NCI-H82 treated with DMSO at 0.1 percent for 48 hours (cell line): ENCODE measurements around the gene TTC34.

Experiments
- DNase-seq: peaks from one replicate; lab custom pipeline; 2025; ENCODE audit not compliant: unreplicated experiment; lab: John Stamatoyannopoulos, UW

TTC34 gene

DNA sequence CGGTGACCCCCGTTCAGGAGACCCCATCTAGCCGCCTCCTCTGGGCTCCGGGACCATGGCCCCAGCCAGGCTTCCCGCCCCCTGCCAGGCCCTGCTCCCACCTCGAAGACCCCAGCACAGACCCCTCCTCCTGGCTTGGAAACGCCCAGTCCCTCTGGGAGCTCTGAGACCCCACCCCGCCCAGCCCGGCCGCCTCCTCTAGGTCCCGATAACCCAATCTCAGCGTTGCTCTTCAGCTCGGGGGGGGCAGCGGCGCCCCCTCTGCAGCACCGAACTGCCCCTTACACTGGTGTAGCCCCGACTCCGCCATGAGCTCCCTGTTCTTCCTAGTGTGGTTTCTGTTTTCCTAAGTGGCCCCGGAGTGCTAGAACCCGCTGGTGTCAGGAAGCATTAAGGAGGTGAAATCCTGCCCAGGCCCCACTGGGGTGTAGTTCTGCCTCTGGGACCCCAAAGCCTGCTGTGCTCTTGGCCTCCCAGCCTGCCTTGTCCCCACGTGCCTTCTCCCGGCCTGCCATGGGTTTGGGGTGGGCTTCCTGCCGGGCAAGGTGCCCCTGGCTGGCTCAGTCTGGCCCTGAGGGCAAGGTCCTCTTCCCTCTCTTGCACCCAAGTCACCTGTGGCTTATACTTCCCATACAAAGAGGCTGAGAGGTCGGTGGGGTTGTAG, 157.9 kb downstream of the TTC34 start:
- DNase-seq = no peak

DNA sequence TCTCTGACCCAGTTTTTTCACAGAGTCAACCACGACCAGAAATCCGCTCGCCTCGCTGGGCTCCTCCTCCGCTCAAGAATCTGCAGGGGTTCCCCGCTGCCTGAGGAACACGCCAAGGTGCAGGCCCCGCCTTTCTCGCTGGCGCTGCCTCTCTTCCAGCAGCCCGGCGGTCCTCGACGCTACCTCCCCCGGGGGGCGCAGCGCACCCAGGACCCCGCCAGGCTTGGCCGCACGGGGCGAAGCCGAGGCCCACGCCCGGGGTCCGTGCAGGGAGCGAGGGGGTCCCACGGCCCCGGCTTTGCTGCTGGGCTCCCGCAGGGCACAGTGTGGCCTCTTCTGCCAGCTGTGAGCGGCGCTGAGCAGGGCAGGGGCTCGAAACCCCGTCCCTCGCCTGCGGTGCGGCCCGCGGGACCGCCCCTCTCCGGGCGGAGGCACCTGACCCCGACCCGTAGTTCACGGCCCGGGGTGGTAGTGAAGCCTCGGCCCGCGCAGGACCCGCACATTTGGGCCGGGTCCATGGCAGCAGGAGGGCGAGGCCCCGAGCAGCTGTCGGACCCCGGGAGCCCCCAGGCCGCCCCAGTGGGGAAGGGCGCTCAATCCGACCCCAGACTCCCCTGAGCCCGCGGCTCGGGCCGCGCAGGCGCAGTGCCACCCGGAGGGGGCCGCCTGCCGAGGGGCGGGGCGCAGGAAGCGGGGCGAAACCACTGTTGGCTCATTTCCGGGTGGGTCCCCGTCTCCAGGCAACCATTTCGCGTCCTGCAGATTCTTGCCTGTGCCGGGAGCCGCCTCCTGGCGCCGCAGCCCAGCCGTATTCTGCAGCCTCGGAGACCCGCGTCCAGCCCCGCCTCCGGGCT, 158.7 kb downstream of the TTC34 start:
- peak; percentile 85 for DNase-seq

DNA sequence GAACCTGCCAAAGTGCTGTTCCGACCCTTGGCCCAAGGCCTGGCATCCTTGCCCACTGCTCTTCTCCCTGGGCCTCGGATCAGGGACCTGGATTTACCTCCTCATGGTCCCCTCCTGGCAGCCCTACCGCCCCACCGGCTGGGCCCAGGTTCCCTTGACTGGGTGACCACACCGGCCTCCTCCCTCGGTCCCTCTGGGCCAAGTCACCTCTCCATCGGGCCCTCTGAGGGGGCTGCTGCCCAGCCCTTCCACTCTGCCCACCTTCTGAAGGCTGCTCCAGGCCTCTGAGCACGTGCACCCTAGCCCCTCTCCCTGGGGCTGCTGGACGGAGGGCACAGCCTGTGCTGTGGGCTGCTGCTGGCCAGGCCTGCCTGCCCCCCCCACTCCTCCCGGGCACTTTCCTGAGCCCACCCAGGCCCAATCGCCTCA, 159.3 kb downstream of the TTC34 start:
- DNase-seq = no peak

DNA sequence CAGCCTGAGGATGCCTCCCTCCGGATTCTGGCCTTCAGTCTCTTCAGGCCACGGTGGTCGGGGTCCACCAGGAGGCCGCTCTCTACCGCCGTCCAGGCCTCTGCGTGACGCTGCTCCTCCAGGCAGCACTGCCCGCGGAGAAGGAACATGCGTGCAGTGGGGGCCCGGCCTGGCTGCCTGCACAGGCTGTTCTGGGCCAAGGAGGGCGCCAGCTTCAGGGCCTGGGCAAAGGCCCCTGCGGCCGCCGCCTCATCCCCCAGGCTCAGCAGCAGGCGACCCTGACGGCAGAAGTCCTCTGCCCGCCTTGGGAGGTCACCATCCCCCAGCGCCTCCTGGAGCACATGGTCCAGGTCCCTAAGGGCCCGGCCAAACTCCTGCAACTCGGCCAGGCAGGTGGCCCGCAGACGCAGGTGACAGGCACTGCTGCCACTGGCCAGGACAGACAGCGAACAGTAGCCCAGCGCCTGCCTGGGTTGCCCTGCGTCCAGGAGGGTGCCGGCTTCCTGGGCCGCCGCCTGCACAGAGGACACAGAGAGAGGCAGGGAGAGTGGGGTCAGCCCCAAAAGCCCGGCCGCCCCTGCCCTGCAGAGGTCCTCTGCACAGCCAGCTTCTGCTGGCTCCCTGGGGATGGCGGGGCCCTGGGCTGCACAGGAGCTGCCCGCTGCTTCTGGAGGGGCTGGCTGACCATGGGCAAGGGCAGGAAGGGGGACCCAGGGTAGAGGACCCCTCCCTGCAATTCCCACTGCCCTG, 159.9 kb downstream of the TTC34 start:
- no peak for DNase-seq

DNA sequence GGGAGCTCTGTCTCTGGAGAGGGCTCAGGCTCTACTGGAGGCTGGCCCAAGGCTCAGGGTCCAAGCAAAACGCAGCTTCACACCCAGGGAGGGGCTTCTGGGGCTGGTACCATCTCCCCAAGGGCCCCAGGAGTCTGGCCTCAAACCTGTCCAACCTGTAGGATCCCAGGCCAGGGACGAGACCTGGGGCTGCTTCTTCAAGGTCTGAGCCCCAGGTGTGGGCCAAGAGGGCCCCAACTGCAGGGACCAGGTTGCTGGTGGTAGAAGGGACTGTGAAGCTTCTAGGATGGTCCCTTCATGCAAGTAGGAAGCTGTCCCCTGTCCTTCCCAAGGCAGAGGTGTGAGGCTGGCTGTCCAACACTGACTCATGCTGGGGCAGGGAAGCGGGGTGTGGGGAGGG, 160.9 kb downstream of the TTC34 start:
- no peak for DNase-seq

DNA sequence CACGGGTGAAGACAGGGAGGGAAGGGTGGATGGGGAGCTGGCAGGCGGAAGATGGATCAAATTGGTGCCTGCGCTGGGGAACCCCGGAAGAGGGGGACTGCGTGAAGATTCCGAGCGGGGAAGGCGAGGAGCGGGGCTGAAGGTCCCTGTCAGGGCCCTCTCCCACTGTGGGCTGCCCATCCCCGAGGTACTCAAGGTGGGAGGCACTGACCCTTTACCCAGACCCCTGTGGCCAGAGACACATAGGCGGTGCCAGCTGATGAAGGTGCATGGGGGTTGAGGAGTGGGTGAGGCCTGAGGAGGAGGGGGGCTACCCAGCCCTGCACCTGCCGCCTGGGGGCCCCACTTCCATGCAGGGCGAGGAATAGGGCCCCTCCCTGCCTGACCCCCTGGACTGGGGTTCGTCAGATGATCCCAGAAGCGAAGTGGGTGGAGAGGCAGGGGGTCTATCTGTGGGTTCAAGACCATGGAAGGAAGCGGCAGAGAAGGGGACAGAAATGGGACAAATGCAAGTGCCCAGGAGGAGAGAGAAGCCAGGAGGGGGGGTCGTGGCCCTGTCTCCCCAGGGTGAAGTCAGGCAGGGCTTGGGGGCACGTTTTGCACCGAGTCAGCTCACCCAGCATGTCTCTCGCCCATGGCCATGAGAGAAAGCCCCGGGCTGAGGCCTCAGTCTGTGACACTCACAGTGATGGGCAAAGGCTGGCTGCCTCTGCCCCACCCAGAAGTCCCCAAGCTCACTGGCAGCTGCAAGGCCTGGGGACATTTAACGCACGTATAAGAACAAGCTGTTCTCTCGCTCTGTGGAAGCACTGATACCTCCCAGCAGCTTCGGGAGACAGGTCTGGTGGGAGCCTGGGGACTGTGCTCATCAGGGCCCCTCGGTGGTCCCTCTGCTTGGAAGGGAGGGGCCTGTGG, 161.6 kb downstream of the TTC34 start:
- DNase-seq = no peak

DNA sequence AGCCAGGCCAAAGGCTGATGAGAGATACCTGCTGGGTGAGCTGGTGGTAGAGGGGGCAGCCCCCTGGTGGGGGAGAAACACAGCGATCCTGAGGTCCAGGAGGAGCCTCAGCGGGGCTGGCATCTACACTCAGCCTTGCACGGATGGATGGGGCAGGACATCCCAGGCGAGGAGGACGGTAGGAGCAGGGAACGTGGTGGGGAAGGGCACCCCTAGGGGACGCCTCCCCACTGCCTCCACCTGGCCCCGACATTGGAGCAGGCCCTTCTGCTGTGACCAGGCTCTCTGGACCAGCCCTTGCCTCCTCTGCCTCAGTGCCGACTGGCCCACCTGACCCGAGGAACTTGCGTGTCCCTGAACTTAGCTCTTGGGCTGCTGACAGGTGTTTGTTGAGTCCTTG, 162.3 kb downstream of the TTC34 start:
- no peak for DNase-seq

DNA sequence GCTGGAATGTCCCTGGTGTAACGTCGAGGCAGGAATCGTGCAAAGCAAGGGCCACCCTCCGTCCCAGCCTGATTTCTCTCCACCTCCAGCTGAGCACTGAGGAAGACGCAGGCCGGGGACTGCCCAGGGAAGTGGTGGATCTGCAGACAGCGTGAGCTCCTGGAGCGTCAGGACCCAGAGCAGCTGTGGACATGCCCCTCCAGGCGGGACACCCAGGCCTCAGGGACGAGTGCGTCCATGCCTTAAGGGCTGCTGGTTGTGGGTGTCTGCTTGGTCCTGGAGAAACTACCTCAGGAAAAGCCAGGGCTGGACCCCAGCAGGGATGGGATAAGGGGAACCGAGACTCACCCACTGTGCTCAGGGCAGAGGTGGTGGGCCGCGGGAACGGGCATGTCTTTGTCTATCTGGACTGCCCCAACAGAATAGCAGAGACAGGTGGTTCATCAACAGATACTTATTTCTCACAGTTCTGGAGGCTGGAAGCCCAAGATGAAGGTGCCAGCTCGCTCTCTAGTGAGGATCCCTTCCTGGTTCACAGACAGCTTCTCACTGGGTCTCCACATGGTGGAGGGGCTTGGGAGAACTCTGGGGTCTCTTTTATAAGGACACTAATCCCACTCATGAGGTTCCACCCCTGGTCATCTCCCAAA, 162.9 kb downstream of the TTC34 start:
- DNase-seq = no peak

DNA sequence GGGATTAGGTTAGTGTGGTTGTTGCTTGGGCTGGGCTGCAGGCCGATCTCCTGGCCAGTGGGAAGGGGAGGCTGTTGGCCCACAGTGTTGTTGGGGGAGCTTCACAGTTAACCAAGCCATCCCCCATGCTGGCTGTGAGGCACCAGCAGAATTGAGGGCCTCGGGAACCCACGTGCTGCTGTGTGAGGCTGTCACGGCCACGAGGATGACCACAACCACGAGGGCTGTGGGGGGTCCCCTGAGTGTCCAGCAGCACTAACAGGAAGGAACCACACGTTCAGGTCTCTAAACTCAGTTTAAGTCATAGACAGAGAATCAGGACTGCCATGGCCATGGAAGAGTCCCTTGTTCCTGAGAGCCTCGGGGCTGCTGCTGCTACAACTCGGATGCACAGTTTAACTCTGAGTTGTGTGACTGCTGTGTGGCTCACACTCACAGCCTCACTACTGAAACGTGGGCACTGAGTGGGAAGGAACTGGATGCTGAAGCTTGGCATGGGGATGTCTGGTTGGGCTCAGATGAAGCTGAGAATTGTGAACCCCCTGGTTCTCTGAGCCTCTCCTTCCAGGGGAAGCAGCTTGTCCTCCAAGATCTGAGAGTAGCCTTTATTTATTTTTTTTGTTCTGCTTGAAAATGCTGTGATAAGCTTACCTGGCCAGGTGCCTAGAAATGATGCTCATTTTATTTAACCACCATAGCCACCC, 163.9 kb downstream of the TTC34 start:
- no peak for DNase-seq

DNA sequence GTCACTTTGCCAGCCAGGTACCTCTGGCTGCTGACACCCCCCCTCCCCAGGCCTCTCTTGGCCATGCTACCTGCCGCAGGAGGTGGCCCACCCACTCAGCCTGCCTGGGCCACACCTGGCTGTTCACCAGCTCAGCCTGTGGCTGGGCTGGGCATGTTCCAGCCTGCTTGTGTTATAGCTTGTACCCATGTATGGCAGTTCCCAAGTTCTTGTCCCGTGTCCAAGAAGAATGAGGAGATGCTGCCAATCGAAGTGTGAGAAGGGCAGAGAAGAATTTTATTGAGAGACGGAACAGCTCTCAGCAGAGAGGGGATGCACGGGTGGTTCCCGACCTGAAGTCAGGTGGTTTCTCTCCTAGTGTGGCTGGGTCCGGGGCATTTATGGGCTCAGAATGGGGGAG, 164.8 kb downstream of the TTC34 start:
- no peak for DNase-seq

DNA sequence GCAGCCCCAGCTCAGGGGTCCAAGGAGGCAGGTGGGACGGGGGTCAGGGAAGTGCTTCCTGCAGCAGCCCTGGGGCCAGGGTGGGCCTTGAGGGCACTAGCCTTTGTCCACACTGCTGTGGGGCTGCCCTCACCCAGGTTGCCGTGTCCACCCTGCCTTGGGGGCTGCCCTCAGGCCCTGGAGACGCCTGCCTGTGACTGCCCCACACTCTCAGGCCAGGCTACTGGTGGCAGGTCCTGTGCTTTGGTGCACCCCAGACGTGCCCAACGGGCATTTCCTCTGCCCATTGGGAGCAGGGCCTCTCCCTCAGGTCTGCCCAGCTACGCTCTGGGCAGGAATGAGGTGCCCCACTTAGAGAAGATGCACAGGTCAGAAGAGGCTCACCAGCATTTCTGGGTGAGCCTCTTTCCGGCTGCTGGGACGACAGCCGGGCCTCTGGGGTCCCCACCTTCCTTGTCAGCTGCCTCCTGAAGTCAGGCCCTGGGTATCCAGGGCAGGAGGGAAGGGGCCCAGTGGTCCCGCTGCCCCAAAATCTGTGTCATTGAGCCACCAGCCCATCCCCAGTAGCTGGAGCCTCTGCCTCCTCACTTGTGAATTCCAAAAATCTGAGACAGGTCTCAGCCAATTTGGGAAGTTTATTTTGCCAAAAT, 166.0 kb downstream of the TTC34 start:
- DNase-seq = no peak

DNA sequence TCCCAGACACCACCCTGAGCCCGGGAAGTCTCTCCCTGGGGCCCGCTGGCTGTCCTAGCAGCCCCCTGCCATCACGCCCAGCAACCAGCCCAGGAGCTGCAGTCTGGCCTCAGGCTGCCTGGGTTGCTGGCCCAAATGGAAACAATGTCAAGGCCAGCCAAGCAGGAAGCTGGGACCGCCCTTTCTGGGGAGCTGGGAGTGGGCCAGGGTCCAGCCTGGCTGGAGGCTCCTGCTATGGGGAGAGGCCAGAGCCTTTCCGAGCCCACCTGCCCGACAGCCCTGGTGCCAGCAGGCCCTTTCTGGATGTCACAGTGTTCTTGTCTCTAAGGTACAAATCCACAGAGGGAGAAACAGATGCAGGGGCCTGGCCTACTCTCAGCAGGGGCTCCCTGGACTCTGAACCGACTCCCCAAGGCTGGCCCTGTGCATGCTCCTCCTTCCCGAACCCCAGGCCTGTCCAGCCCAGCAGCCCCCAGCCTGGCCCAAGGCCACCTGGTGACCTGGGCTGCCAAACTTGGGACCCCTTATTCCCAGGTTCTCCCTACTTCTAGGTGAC, 167.5 kb downstream of the TTC34 start:
- no peak for DNase-seq

DNA sequence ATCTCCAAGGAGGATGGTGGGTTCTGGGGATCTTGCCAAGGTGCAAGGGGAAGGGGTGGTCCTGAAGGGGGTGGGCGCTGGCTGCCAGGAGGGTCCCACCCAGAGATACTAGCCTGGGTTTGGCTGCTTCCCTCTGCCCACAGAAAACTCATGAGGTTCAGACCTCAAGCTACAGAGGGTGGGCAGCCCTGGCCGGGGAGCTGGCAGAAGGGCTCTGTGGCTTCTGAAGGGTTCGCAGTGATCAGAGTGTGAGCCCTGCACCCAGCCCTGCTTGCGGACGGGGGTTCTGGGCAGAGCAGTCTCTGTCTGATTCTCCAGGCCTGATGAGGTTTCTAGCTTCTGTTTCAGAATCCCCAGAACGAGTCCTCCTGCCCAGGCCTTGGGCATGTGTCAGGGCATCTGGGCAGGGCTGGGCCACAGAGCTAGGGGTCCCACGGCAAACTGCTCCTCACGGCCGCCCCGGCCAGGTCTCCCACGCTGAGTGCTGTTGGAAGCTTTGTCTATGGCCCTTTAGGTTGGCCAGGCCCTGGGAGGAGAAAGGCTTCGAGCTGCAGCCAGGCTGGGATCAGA, 168.0 kb downstream of the TTC34 start:
- no peak for DNase-seq

DNA sequence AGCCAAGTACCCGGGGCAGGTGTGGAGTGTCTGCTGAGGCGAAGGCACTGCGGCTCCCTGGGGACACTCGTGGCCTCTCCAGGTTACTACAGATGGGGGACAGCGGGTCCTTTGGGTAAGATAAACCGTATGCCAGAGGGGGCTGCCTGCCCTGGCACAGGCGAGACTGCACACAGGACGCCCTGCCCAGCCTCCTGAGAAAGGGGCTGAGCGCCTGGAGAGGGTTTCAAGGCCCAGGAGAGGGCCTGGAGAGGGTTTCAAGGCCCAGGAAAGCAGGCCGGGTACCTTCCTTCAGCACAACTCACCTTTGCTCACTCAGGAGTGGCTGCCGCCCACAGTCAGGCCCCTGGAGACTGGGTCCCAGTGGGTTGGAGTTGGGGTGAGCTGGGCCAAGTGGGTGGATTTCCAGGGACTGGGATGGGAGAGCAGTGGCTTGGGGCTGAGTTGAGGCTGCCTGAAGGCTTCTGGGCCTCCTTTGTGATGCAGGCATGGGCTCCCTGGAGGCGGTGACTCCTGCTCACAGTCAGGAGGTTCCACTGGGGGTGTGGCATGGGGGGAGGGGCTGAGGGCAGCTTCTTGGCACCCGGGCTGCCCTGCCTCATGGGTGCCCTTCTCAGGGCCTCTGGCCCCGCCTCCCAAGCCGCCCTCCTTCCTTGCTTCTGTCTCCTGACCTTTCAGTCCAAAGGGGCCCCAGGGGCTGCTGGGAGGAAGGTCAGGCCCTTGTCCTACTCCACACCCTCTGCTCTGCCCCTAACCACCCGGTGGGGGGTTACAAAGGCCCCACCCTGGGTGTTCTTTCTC, 168.7 kb downstream of the TTC34 start, which contains the start of gene MMEL1:
TSS of gene MMEL1 (minus strand) at position 456 of the 801 bp plus-strand sequence. CDS start 3,532 bp downstream, outside the sequence.
- no peak for DNase-seq

DNA sequence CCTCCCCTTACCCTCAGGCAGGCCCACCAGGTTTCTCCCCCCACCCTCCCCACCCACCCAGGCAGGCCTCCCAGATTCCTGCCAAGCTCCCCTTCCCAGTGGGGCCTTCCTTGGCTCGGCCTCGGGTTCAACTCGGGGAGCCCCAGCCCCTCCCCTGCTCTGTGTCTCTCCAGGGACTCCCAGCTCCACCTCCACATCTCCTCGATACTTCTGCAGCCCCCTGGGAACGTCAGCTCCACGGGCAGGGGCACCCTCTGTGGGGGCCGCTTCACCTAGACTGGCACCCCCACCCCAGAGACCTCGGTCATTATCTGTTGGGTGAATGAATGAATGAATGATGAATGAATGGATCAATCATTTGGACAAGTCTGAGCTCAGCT, 169.5 kb downstream of the TTC34 start:
- DNase-seq = no peak

DNA sequence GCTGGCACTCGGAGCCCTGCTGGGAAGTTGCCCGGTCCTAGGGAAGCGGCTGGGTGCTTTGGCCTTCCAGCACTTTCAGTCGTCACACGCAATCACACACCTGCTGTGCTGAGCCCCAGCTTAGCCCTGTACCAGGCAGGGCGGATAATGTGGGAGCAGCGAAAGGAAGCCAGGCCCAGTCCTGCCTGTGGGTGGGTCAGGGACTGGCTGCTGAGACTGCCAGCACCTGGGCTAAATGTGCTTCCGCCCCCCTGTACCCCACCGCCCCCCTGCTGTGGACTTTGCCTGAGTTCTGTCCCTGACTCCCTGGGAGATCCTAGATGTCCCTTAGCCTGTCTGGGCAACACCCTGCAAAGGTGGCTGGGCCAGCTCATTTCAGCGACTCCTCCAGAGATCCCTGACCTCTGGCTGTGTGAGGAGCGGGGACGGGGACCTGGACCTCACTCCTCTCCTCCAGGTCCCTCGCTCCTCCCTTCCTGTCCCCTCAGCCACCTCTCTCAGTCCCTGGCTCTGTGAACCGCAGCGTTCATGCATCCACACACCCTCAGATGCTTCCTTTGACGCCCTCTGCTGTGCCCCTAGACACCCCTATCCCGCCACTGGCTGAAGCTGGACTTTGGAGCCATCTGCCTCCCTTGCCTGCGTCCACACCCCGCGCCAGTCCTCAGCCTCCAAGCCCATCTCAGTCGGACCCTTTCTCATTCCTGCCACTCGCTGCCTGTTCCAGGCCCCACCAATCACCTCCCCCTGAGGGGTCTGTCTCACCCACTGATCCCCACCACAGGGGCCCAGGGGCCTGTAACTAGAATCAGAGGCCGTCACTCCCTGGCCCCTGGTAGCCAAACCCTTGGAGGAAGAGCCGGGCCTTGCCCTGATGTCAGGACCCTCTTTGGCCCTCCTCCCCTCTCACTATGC, 170.1 kb downstream of the TTC34 start:
- DNase-seq = no peak
